Adrenal gland (tissue), 5 donors: ENCODE measurements around the gene SH3PXD2B.

Experiments
- POLR2A ChIP-seq, 2 donors: fragments of 450-650 bp; IDR thresholded peaks; one replicate each; pipeline ENCODE4 v1.6.1; 2017; ENCODE audit warnings: antibody characterized with exemption in 2 of 2, mild to moderate bottlenecking in 2 of 2, moderate library complexity in 1 of 2
- TF ChIP-seq, protein P1 (sequence below), 6 experiments: fragments of 450-650 bp in 4 of 6; fragments of 200-600 bp in 2 of 6; sonication (generic) in 1 of 6; IDR thresholded peaks; 1 replicate in 5 of 6; 2 replicates in 1 of 6; pipeline versions ENCODE4 v1.5.1 to v1.8.0; 2016 to 2021; ENCODE audit warnings: antibody characterized with exemption in 6 of 6, mild to moderate bottlenecking in 2 of 6, moderate library complexity in 1 of 6
- donor health status: DM: no; HTN: no; CAD: no.

DNA sequence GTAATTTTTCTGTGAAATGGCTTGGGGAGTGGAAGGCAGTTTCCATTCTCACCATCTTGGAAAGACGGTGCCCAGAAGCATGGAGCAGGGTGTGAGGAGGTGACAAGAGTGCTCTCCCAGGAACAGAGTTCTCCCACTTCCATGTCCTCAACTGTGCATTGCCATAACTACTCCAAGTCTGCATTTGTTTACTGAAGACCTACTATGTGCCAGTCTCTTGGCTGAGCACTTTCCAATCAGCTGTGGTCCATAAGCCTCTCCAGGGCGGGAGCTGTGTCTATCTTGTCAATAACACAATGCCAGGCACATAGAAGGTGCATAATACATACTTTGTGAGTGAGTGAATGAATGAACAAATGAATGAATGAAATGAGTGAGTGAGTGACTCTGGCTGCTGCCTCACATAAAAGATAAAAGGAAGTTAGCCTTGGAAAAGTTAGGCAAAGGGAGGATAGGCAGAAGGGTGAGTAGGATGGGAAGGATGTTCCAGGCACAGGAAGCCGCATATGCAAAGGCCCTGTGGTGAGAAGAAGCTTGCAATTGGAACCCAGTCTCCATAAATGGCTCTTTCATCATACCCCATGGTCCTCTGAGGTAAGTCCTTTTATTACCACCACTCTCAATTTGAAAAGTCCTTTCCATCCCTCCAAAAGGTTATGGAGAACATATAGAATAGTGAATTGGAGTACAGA lies 31.3 kb upstream of the SH3PXD2B start:
- TF ChIP-seq, protein P1, sequence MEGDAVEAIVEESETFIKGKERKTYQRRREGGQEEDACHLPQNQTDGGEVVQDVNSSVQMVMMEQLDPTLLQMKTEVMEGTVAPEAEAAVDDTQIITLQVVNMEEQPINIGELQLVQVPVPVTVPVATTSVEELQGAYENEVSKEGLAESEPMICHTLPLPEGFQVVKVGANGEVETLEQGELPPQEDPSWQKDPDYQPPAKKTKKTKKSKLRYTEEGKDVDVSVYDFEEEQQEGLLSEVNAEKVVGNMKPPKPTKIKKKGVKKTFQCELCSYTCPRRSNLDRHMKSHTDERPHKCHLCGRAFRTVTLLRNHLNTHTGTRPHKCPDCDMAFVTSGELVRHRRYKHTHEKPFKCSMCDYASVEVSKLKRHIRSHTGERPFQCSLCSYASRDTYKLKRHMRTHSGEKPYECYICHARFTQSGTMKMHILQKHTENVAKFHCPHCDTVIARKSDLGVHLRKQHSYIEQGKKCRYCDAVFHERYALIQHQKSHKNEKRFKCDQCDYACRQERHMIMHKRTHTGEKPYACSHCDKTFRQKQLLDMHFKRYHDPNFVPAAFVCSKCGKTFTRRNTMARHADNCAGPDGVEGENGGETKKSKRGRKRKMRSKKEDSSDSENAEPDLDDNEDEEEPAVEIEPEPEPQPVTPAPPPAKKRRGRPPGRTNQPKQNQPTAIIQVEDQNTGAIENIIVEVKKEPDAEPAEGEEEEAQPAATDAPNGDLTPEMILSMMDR (IDR thresholded peaks at IDR 0.05) = no peak
- TF ChIP-seq POLR2A (IDR thresholded peaks at IDR 0.05) = no peak
